HCT116 (cell line): ENCODE measurements around the gene TNFRSF19. TPM values are rescaled to one million over a fixed set of nuclear protein-coding genes. Genes with fewer than 3 reads are reported as not detected.

Experiments used
- ATAC-seq: fragments of 200-7000 bp; cut with Tn5 transposase; 2 replicates; pipeline ENCODE4 v1.9.1; 2020; ENCODE audit warnings: mild to moderate bottlenecking, moderate library complexity
- BruUV-seq: library from RNA; stranded (reverse); fragments of 400-500 nt; replicated peaks from 2 replicates; lab custom pipeline; 2021; lab: Mats Ljungman, UMichigan
- CTCF ChIA-PET: fragments of 300-600 bp; sonication (Branson Sonifier 250); formaldehyde crosslinking; loops from one replicate; lab custom pipeline; 2021; ENCODE audit warnings: antibody characterized with exemption; lab: Charles Lee
- POLR2A ChIA-PET: fragments of 300-600, 350-600 bp; sonication (Branson Sonifier 250); formaldehyde crosslinking; loops from one replicate; lab custom pipeline; 2021; ENCODE audit warnings: antibody characterized with exemption; lab: Charles Lee
- RAD21 ChIA-PET, 2 experiments: fragments of 300-600 bp; sonication (Branson Sonifier 250); formaldehyde crosslinking; loops; one replicate each; lab custom pipeline; 2023; ENCODE audit warnings: low total read pairs in 2 of 2; ENCODE audit not compliant: uncharacterized antibody in 2 of 2, unreplicated experiment in 2 of 2, low non-redundant PET in 1 of 2; lab: Charles Lee
- DNase-seq: peaks from one replicate; pipeline ENCODE4 v3.0.0-alpha.2; 2010; ENCODE audit warnings: low read depth, low spot score
- H2AFZ ChIP-seq: fragments of 200-600 bp; shearing (Covaris generic), sonication (generic); 2 replicates; pipeline ENCODE4 v1.6.1; 2017; ENCODE audit warnings: low read depth, mixed run types, mixed read lengths, antibody characterized with exemption, low read length; ENCODE audit not compliant: poor library complexity, severe bottlenecking
- H3K27ac ChIP-seq: 2 replicates; pipeline ENCODE4 v1.5.1; 2012; ENCODE audit warnings: low read depth, low read length
- H3K27me3 ChIP-seq: fragments of 200-600 bp; sonication (generic); 2 replicates; pipeline ENCODE4 v1.6.1; 2016; ENCODE audit warnings: mixed run types, low read length, mixed read lengths; ENCODE audit not compliant: insufficient read depth
- H3K36me3 ChIP-seq, 2 experiments: fragments of 200-500 bp in 1 of 2; fragments of 200-600 bp in 1 of 2; sonication (Bioruptor generic) in 1 of 2; sonication (generic) in 1 of 2; 2 replicates each; pipeline versions ENCODE4 v1.5.1 to v1.6.1; 2014 to 2016; ENCODE audit warnings: low read length in 2 of 2, inconsistent platforms in 1 of 2, mixed read lengths in 1 of 2, mixed run types in 1 of 2; ENCODE audit not compliant: insufficient read depth in 2 of 2, control insufficient read depth in 1 of 2
- H3K4me1 ChIP-seq, 2 experiments: fragments of 200-600 bp in 1 of 2; sonication (generic) in 1 of 2; 2 replicates each; pipeline versions ENCODE4 v1.5.1 to v1.6.1; 2012 to 2017; ENCODE audit warnings: low read length in 2 of 2, inconsistent platforms in 1 of 2, mild to moderate bottlenecking in 1 of 2, mixed read lengths in 1 of 2, mixed run types in 1 of 2, moderate library complexity in 1 of 2; ENCODE audit not compliant: insufficient read depth in 2 of 2, control insufficient read depth in 1 of 2
- H3K4me2 ChIP-seq: fragments of 200-600 bp; sonication (generic); 2 replicates; pipeline ENCODE4 v1.6.1; 2017; ENCODE audit warnings: mixed run types, low read length, mixed read lengths
- H3K4me3 ChIP-seq, 2 experiments: fragments of 200-600 bp in 1 of 2; sonication (generic) in 1 of 2; replicated peaks in 1 of 2; 2 replicates each; pipeline ENCODE4 v1.5.1; 2011 to 2016; ENCODE audit warnings: low read length in 2 of 2, control low read depth in 1 of 2, low read depth in 1 of 2, mild to moderate bottlenecking in 1 of 2, mixed read lengths in 1 of 2, mixed run types in 1 of 2
- H3K79me2 ChIP-seq: fragments of 200-600 bp; sonication (generic); 2 replicates; pipeline ENCODE4 v1.6.1; 2017; ENCODE audit warnings: mild to moderate bottlenecking, mixed run types, low read length, moderate library complexity, mixed read lengths; ENCODE audit not compliant: insufficient read depth
- H3K9ac ChIP-seq: fragments of 200-600 bp; sonication (generic); 2 replicates; pipeline ENCODE4 v1.6.1; 2016; ENCODE audit warnings: low read length, mixed read lengths
- H3K9me2 ChIP-seq: fragments of 200-600 bp; sonication (generic), shearing (Covaris generic); 2 replicates; pipeline ENCODE4 v1.6.1; 2017; ENCODE audit warnings: mixed run types, mild to moderate bottlenecking, moderate library complexity; ENCODE audit not compliant: insufficient read depth
- H3K9me3 ChIP-seq, 2 experiments: fragments of 200-500 bp in 1 of 2; fragments of 200-600 bp in 1 of 2; sonication (Bioruptor generic) in 1 of 2; sonication (generic) in 1 of 2; 2 replicates each; pipeline ENCODE4 v1.6.1; 2014 to 2017; ENCODE audit warnings: low read length in 2 of 2, mixed read lengths in 2 of 2, inconsistent platforms in 1 of 2, low read depth in 1 of 2, mild to moderate bottlenecking in 1 of 2, mixed run types in 1 of 2, moderate library complexity in 1 of 2; ENCODE audit not compliant: control insufficient read depth in 1 of 2, insufficient read depth in 1 of 2
- H4K20me1 ChIP-seq: fragments of 200-600 bp; sonication (generic), shearing (Covaris generic); 2 replicates; pipeline ENCODE4 v1.6.1; 2017; ENCODE audit warnings: mixed run types, mild to moderate bottlenecking, moderate library complexity; ENCODE audit not compliant: insufficient read depth
- ATF3 ChIP-seq: IDR thresholded peaks from 2 replicates; pipeline ENCODE4 v1.6.1; 2012
- CBX3 ChIP-seq: IDR thresholded peaks from 2 replicates; pipeline ENCODE4 v1.6.1; 2012; ENCODE audit warnings: low read depth
- CEBPB ChIP-seq: IDR thresholded peaks from 2 replicates; pipeline ENCODE4 v1.6.1; 2012; ENCODE audit warnings: low read depth
- EGR1 ChIP-seq: IDR thresholded peaks from 2 replicates; pipeline ENCODE4 v1.6.1; 2012; ENCODE audit warnings: low read depth
- ELF1 ChIP-seq: IDR thresholded peaks from 2 replicates; pipeline ENCODE4 v1.6.1; 2012; ENCODE audit warnings: low read depth, borderline replicate concordance
- EZH2 ChIP-seq: fragments of 200-600 bp; sonication (generic); IDR thresholded peaks from 2 replicates; pipeline ENCODE4 v1.6.1; 2017; ENCODE audit warnings: antibody characterized with exemption, mixed run types
- EZH2phosphoT487 ChIP-seq: fragments of 200-600 bp; IDR thresholded peaks from 2 replicates; pipeline ENCODE4 v1.6.1; 2018; ENCODE audit warnings: antibody characterized with exemption, borderline replicate concordance
- FOSL1 ChIP-seq: IDR thresholded peaks from 2 replicates; pipeline ENCODE4 v1.6.1; 2012; ENCODE audit warnings: low read depth
- JUND ChIP-seq: IDR thresholded peaks from 2 replicates; pipeline ENCODE4 v1.6.1; 2012
- MAX ChIP-seq: IDR thresholded peaks from 2 replicates; pipeline ENCODE4 v1.6.1; 2012
- POLR2A ChIP-seq: IDR thresholded peaks from 2 replicates; pipeline ENCODE4 v1.7.0; 2011; ENCODE audit warnings: borderline replicate concordance; ENCODE audit not compliant: insufficient read depth, insufficient read length; ENCODE audit errors: extremely low read depth
- POLR2AphosphoS5 ChIP-seq: IDR thresholded peaks from 2 replicates; pipeline ENCODE4 v1.6.1; 2011; ENCODE audit warnings: mild to moderate bottlenecking, low read depth, low read length, moderate library complexity
- SIN3A ChIP-seq: IDR thresholded peaks from 2 replicates; pipeline ENCODE4 v1.6.1; 2012; ENCODE audit warnings: low read depth
- SP1 ChIP-seq: IDR thresholded peaks from 2 replicates; pipeline ENCODE4 v1.6.1; 2012; ENCODE audit warnings: low read depth
- SRF ChIP-seq: IDR thresholded peaks from 2 replicates; pipeline ENCODE4 v1.6.1; 2012; ENCODE audit warnings: low read depth
- TCF7L2 ChIP-seq: IDR thresholded peaks from 2 replicates; pipeline ENCODE4 v1.7.0; 2011; ENCODE audit warnings: borderline replicate concordance, inconsistent platforms; ENCODE audit not compliant: insufficient read depth, insufficient read length; ENCODE audit errors: extremely low read depth
- YY1 ChIP-seq: IDR thresholded peaks from 2 replicates; pipeline ENCODE4 v1.6.1; 2011; ENCODE audit warnings: low read length, low read depth, moderate library complexity, mild to moderate bottlenecking; ENCODE audit not compliant: insufficient replicate concordance; ENCODE audit errors: extremely low read depth
- ZBTB33 ChIP-seq: IDR thresholded peaks from 2 replicates; pipeline ENCODE4 v1.6.1; 2011; ENCODE audit warnings: mild to moderate bottlenecking, low read length, moderate library complexity; ENCODE audit not compliant: insufficient replicate concordance; ENCODE audit errors: extremely low read depth
- ZFX ChIP-seq: fragments of 450-650 bp; IDR thresholded peaks from 2 replicates; pipeline ENCODE4 v1.6.1; 2017
- ZNF274 ChIP-seq: fragments of 200-500 bp; sonication (Bioruptor generic); IDR thresholded peaks from 2 replicates; pipeline ENCODE4 v1.6.1; 2014; ENCODE audit warnings: mild to moderate bottlenecking, low read depth, low read length, inconsistent platforms
- intact Hi-C: fragments of 100-400 bp; cut with micrococcal nuclease; formaldehyde crosslinking; loops from 2 replicates; pipeline ENCODE4 v1.10.0; 2022
- total RNA-seq: library from RNA; stranded (reverse); gene quantifications from one replicate; pipeline ENCODE4 v1.2.1, GENCODE V29; 2021; ENCODE audit not compliant: unreplicated experiment

The TNFRSF19 gene
- total RNA-seq, 1 experiment from 2014 or later, result 1.1 TPM

- H2AFZ ChIP-seq, result no peak overlapping the region
- DNase-seq (no peak), ATAC-seq (no peak)
- no peaks in the 10 kb centered on the region for H3K27me3 ChIP-seq
- ChIA-PET POLR2A (no interaction called here), CTCF (no interaction called here), RAD21 (no interaction called here)
- H3K9me3 ChIP-seq, result no peaks in the 10 kb centered on the region
- no peak overlapping the region for H3K4me2 ChIP-seq
- H3K9me2 ChIP-seq, result no peaks in the 10 kb centered on the region
- H3K4me3 ChIP-seq, result no peak overlapping the region
- no peaks in the 10 kb centered on the region for H3K36me3 ChIP-seq
- H3K79me2 ChIP-seq, result no peaks in the 10 kb centered on the region
- H4K20me1 ChIP-seq, result no peaks in the 10 kb centered on the region
- H3K9ac ChIP-seq, result no peak overlapping the region
- H3K27ac ChIP-seq, result no peak overlapping the region
- intact Hi-C loops, result no loop called here
- no TSS peak for BruUV-seq
- TF ChIP-seq ZFX (no peak), CEBPB (no peak), TCF7L2 (no peak), SP1 (no peak)
- no peaks in the 10 kb centered on the region for H3K4me1 ChIP-seq
These were observed 127.6 kb downstream of the TNFRSF19 start for GRCh38 chr13:23697772-23698313.

- Histone ChIP-seq H3K9me2 (no peaks in the 10 kb centered on the region), H3K4me3 (no peak overlapping the region), H3K4me2 (no peak overlapping the region), H4K20me1 (no peaks in the 10 kb centered on the region), H3K9ac (no peak overlapping the region), H3K79me2 (no peaks in the 10 kb centered on the region), H3K9me3 (no peaks in the 10 kb centered on the region), H3K27ac (no peak overlapping the region), H2AFZ (no peak overlapping the region), H3K27me3 (no peaks in the 10 kb centered on the region), H3K4me1 (no peaks in the 10 kb centered on the region), H3K36me3 (no peaks in the 10 kb centered on the region)
- no peak for ATAC-seq
- ChIA-PET POLR2A (no interaction called here), CTCF (no interaction called here), RAD21 (no interaction called here)
- BruUV-seq, result no TSS peak
- intact Hi-C loops, result no loop called here
- DNase-seq, result no peak
- no peak for TF ChIP-seq POLR2AphosphoS5
- TF ChIP-seq ZBTB33, result no peak
- no peak for TF ChIP-seq ELF1
- TF ChIP-seq FOSL1, result no peak
- no peak for TF ChIP-seq EGR1
- TF ChIP-seq ZFX, result no peak
- no peak for TF ChIP-seq JUND
- TF ChIP-seq ZNF274, result no peak
- TF ChIP-seq YY1, result no peak
- no peak for TF ChIP-seq CEBPB
- no peak for TF ChIP-seq MAX
- TF ChIP-seq EZH2phosphoT487, result no peak
- no peak for TF ChIP-seq SIN3A
- TF ChIP-seq SRF, result no peak
- TF ChIP-seq SP1, result no peak
- no peak for TF ChIP-seq TCF7L2
- no peak for TF ChIP-seq EZH2
- TF ChIP-seq POLR2A, result no peak
- no peak for TF ChIP-seq ATF3
- TF ChIP-seq CBX3, result no peak
These were observed 129.1 kb downstream of the TNFRSF19 start for GRCh38 chr13:23699271-23699670.
